Measurements from ENCODE around the gene SIRT1.

GRCh38 chr10:67959839-67960476, 75.5 kb downstream of the SIRT1 start:
- TF ChIP-seq CTCF (conservative IDR thresholded peaks at IDR 0.05 in 1 of 2, IDR thresholded peaks at IDR 0.05 in 1 of 2; ENCODE audit: low read depth in 1 of 2, low read length in 2 of 2) (no peak), EZH2 (IDR thresholded peaks at IDR 0.05; ENCODE audit: low read length, missing control alignments) (no peak)

Data from fibroblast of lung (primary cell).